Liver (tissue), 9 donors: ENCODE measurements around the gene ZBED2. TPM values are rescaled to one million over a fixed set of nuclear protein-coding genes. Genes with fewer than 3 reads are reported as not detected.

Experiments
- DNase-seq: peaks from one replicate; pipeline ENCODE4 v3.0.0-alpha.2; 2017; ENCODE audit warnings: low spot score
- H3K27ac ChIP-seq, 2 donors: one replicate each; pipeline ENCODE4 v1.7.0; 2013; ENCODE audit warnings: inconsistent platforms in 2 of 2, low read length in 2 of 2, control low read depth in 1 of 2, low read depth in 1 of 2, mild to moderate bottlenecking in 1 of 2
- H3K27me3 ChIP-seq, 4 donors: one replicate each; pipeline versions ENCODE4 v1.6.1 to v1.7.0; 2013; ENCODE audit warnings: low read length in 3 of 4, inconsistent platforms in 1 of 4, mild to moderate bottlenecking in 1 of 4, moderate library complexity in 1 of 4; ENCODE audit not compliant: control insufficient read depth in 4 of 4, insufficient read depth in 4 of 4
- H3K36me3 ChIP-seq, 4 donors: one replicate each; pipeline versions ENCODE4 v1.6.1 to v1.7.0; 2013; ENCODE audit warnings: low read length in 3 of 4, mild to moderate bottlenecking in 3 of 4, low read depth in 1 of 4, moderate library complexity in 1 of 4; ENCODE audit not compliant: control insufficient read depth in 4 of 4, insufficient read depth in 3 of 4
- H3K4me1 ChIP-seq, 4 donors: one replicate each; pipeline versions ENCODE4 v1.6.1 to v1.7.0; 2013; ENCODE audit warnings: low read length in 3 of 4, mild to moderate bottlenecking in 3 of 4, moderate library complexity in 1 of 4; ENCODE audit not compliant: control insufficient read depth in 4 of 4, insufficient read depth in 4 of 4
- H3K4me3 ChIP-seq, 3 donors: one replicate each; pipeline versions ENCODE4 v1.6.1 to v1.7.0; 2013; ENCODE audit warnings: low read length in 3 of 3, control low read depth in 1 of 3, low read depth in 1 of 3, mild to moderate bottlenecking in 1 of 3
- H3K9ac ChIP-seq, 2 donors: one replicate each; pipeline ENCODE4 v1.7.0; 2013; ENCODE audit warnings: low read length in 2 of 2, mild to moderate bottlenecking in 2 of 2, moderate library complexity in 2 of 2, control low read depth in 1 of 2, low read depth in 1 of 2
- H3K9me3 ChIP-seq, 4 donors: one replicate each; pipeline versions ENCODE4 v1.6.1 to v1.7.0; 2013; ENCODE audit warnings: low read length in 3 of 4; ENCODE audit not compliant: control insufficient read depth in 4 of 4
- EGR1 ChIP-seq, 2 donors: IDR thresholded peaks; 2 replicates each; pipeline ENCODE4 v1.6.1; 2016 to 2018; ENCODE audit warnings: antibody characterized with exemption in 2 of 2, low read depth in 2 of 2
- FOXA1 ChIP-seq: IDR thresholded peaks from 2 replicates; pipeline ENCODE4 v1.6.1; 2016; ENCODE audit warnings: antibody characterized with exemption
- FOXA2 ChIP-seq: IDR thresholded peaks from 2 replicates; pipeline ENCODE4 v1.6.1; 2016; ENCODE audit warnings: antibody characterized with exemption
- GABPA ChIP-seq, 2 donors: IDR thresholded peaks in 1 of 2; conservative IDR thresholded peaks in 1 of 2; 2 replicates each; pipeline ENCODE4 v1.6.1; 2016; ENCODE audit warnings: antibody characterized with exemption in 2 of 2, mild to moderate bottlenecking in 1 of 2, moderate library complexity in 1 of 2
- HNF4A ChIP-seq, 2 donors: conservative IDR thresholded peaks; 2 replicates each; pipeline ENCODE4 v1.6.1; 2016; ENCODE audit warnings: antibody characterized with exemption in 2 of 2, mild to moderate bottlenecking in 2 of 2
- HNF4G ChIP-seq: IDR thresholded peaks from 2 replicates; pipeline ENCODE4 v1.6.1; 2016; ENCODE audit warnings: antibody characterized with exemption
- JUND ChIP-seq, 2 donors: IDR thresholded peaks; 2 replicates each; pipeline ENCODE4 v1.6.1; 2016; ENCODE audit warnings: antibody characterized with exemption in 2 of 2
- RAD21 ChIP-seq, 2 donors: IDR thresholded peaks; 2 replicates each; pipeline ENCODE4 v1.6.1; 2016; ENCODE audit warnings: antibody characterized with exemption in 2 of 2, mild to moderate bottlenecking in 2 of 2
- RXRA ChIP-seq, 2 donors: IDR thresholded peaks; 2 replicates each; pipeline ENCODE4 v1.6.1; 2017 to 2018; ENCODE audit warnings: antibody characterized with exemption in 2 of 2, mild to moderate bottlenecking in 1 of 2
- SP1 ChIP-seq: IDR thresholded peaks from 2 replicates; pipeline ENCODE4 v1.6.1; 2018; ENCODE audit warnings: antibody characterized with exemption, mild to moderate bottlenecking
- TAF1 ChIP-seq: conservative IDR thresholded peaks from 2 replicates; pipeline ENCODE4 v1.6.1; 2016; ENCODE audit warnings: antibody characterized with exemption, mild to moderate bottlenecking
- YY1 ChIP-seq: IDR thresholded peaks from 2 replicates; pipeline ENCODE4 v1.6.1; 2016; ENCODE audit warnings: antibody characterized with exemption, mild to moderate bottlenecking
- WGBS: extraction: QIAGEN DNeasy Blood & Tissue Kit; methylation state at CpG from one replicate; pipeline ENCODE4 v1.1.7; 2013; 5-methylcytosine and 5-hydroxymethylcytosine counted together
- polyA plus RNA-seq, 2 donors: library from polyadenylated mRNA; stranded (reverse) in 1 of 2; unstranded in 1 of 2; fragments of 200-250 nt in 1 of 2; fragments of >200 nt in 1 of 2; fragmentation: Nextera tagmentation in 1 of 2; extraction: Ambion mirVana in 1 of 2; gene quantifications; one replicate each; pipeline versions ENCODE4 v1.2.1 to v1.2.3, GENCODE V29; 2013 to 2015
- total RNA-seq, 2 donors: library from RNA; depleted of rRNA; stranded (reverse); fragments of >200 nt; gene quantifications; one replicate each; pipeline ENCODE4 v1.2.3, GENCODE V29; 2014
- TF ChIP-seq, protein P1 (sequence below): IDR thresholded peaks from 2 replicates; pipeline ENCODE4 v1.6.1; 2016; ENCODE audit warnings: antibody characterized with exemption, mild to moderate bottlenecking
- TF ChIP-seq, protein P2 (sequence below): IDR thresholded peaks from 2 replicates; pipeline ENCODE4 v1.6.1; 2016; ENCODE audit warnings: antibody characterized with exemption
- TF ChIP-seq, protein P3 (sequence below): IDR thresholded peaks from 2 replicates; pipeline ENCODE4 v1.6.1; 2016; ENCODE audit warnings: antibody characterized with exemption
- TF ChIP-seq, protein P4 (sequence below): IDR thresholded peaks from 2 replicates; pipeline ENCODE4 v1.6.1; 2016; ENCODE audit warnings: antibody characterized with exemption
- donor health status: healthy.
- donor health status: healthy.
- donor health status: healthy.
- donor health status: healthy.
- donor health status: healthy.

ZBED2 gene
- total and polyA plus RNA-seq, 4 donors, result not detected

DNA sequence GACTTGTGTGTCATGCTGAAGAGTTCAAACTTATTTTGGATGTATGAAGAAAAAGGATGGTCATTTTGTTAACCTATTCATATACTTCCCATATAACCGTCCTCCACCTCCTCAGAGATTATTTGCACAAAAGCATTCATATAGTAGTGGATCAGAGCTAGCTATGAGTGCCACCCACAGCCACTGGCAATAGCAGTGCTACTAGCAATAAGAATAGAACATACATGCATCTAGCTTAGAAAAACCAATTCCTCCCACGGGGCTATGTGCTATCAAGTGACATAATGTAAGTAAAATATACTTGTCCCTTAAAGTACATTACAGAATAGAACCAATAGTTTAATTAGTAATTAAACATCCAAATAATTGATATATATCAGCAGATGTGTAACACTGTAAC is 10.3 kb upstream of the ZBED2 start:
- Histone ChIP-seq H3K36me3 (no peaks in the 10 kb centered on the region), H3K27me3 (no peaks in the 10 kb centered on the region), H3K4me1 (no peaks in the 10 kb centered on the region), H3K27ac (no peak overlapping the region), H3K9me3 (no peaks in the 10 kb centered on the region), H3K9ac (no peak overlapping the region), H3K4me3 (no peak overlapping the region)
- DNase-seq, result no peak
- WGBS, result 79% methylated on average over 2 of the region's 2 CpGs
- TF ChIP-seq, protein P1, sequence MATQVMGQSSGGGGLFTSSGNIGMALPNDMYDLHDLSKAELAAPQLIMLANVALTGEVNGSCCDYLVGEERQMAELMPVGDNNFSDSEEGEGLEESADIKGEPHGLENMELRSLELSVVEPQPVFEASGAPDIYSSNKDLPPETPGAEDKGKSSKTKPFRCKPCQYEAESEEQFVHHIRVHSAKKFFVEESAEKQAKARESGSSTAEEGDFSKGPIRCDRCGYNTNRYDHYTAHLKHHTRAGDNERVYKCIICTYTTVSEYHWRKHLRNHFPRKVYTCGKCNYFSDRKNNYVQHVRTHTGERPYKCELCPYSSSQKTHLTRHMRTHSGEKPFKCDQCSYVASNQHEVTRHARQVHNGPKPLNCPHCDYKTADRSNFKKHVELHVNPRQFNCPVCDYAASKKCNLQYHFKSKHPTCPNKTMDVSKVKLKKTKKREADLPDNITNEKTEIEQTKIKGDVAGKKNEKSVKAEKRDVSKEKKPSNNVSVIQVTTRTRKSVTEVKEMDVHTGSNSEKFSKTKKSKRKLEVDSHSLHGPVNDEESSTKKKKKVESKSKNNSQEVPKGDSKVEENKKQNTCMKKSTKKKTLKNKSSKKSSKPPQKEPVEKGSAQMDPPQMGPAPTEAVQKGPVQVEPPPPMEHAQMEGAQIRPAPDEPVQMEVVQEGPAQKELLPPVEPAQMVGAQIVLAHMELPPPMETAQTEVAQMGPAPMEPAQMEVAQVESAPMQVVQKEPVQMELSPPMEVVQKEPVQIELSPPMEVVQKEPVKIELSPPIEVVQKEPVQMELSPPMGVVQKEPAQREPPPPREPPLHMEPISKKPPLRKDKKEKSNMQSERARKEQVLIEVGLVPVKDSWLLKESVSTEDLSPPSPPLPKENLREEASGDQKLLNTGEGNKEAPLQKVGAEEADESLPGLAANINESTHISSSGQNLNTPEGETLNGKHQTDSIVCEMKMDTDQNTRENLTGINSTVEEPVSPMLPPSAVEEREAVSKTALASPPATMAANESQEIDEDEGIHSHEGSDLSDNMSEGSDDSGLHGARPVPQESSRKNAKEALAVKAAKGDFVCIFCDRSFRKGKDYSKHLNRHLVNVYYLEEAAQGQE, result no peak
- TF ChIP-seq, protein P2, sequence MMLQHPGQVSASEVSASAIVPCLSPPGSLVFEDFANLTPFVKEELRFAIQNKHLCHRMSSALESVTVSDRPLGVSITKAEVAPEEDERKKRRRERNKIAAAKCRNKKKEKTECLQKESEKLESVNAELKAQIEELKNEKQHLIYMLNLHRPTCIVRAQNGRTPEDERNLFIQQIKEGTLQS, result no peak
- no peak for TF ChIP-seq HNF4G
- TF ChIP-seq EGR1 (IDR thresholded peaks at IDR 0.05; ENCODE audit: low read depth in 2 of 2), result no peak
- no peak for TF ChIP-seq TAF1
- TF ChIP-seq, protein P3, sequence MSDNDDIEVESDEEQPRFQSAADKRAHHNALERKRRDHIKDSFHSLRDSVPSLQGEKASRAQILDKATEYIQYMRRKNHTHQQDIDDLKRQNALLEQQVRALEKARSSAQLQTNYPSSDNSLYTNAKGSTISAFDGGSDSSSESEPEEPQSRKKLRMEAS, result no peak
- TF ChIP-seq RAD21 (IDR thresholded peaks at IDR 0.05), result no peak
- TF ChIP-seq FOXA2, result no peak
- TF ChIP-seq YY1, result no peak
- TF ChIP-seq GABPA (IDR thresholded peaks at IDR 0.05 in 1 of 2, conservative IDR thresholded peaks at IDR 0.05 in 1 of 2), result no peak
- TF ChIP-seq FOXA1, result no peak
- no peak for TF ChIP-seq JUND (IDR thresholded peaks at IDR 0.05)
- TF ChIP-seq HNF4A (conservative IDR thresholded peaks at IDR 0.05), result no peak
- TF ChIP-seq, protein P4, sequence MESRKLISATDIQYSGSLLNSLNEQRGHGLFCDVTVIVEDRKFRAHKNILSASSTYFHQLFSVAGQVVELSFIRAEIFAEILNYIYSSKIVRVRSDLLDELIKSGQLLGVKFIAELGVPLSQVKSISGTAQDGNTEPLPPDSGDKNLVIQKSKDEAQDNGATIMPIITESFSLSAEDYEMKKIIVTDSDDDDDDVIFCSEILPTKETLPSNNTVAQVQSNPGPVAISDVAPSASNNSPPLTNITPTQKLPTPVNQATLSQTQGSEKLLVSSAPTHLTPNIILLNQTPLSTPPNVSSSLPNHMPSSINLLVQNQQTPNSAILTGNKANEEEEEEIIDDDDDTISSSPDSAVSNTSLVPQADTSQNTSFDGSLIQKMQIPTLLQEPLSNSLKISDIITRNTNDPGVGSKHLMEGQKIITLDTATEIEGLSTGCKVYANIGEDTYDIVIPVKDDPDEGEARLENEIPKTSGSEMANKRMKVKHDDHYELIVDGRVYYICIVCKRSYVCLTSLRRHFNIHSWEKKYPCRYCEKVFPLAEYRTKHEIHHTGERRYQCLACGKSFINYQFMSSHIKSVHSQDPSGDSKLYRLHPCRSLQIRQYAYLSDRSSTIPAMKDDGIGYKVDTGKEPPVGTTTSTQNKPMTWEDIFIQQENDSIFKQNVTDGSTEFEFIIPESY, result no peak
- TF ChIP-seq SP1, result no peak

DNA sequence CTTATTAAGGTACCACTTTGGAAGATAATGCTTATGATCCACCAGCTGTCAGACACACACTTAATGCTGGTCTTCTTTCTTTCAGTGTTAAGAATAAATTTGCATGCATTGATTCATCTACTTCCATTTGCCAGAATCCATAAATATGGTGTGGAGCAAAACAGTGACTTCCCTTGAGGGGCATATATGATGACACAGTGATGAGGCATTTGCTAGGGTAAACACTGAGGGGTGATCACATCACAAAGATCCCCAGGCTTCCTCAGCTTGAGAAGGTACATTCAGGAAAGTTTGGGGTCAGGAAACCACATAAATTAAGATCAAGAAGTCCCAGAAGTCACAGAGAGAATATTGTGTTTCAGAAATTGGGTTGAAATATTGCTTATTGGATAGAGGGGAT is 9.9 kb upstream of the ZBED2 start:
- H3K9me3 ChIP-seq, result no peaks in the 10 kb centered on the region
- no peaks in the 10 kb centered on the region for H3K36me3 ChIP-seq
- no peaks in the 10 kb centered on the region for H3K27me3 ChIP-seq
- no peak overlapping the region for H3K9ac ChIP-seq
- DNase-seq, result no peak
- TF ChIP-seq FOXA2 (no peak), RAD21 (IDR thresholded peaks at IDR 0.05) (no peak), RXRA (IDR thresholded peaks at IDR 0.05) (no peak), GABPA (IDR thresholded peaks at IDR 0.05 in 1 of 2, conservative IDR thresholded peaks at IDR 0.05 in 1 of 2) (no peak), HNF4A (conservative IDR thresholded peaks at IDR 0.05) (no peak), JUND (IDR thresholded peaks at IDR 0.05) (no peak), HNF4G (no peak)
- H3K27ac ChIP-seq, result no peak overlapping the region
- H3K4me3 ChIP-seq, result no peak overlapping the region
- no peaks in the 10 kb centered on the region for H3K4me1 ChIP-seq
